ENCODE results near the gene HECTD4. TPM values are rescaled to one million over a fixed set of nuclear protein-coding genes. Genes with fewer than 3 reads are reported as not detected.

HECTD4 gene
- total RNA-seq, 1 experiment from 2014 or later = 30.0 TPM

Small RNA genes within 50 kb of the gene (microRNA-seq; reads per million reads assigned to microRNA genes)
- gene MIR6861 (ENCODE audit: borderline microRNAs expressed) = not detected

Other genes starting within 250 kb of the HECTD4 start
- 1,918 and 1,921 TPM in 2 replicates for gene RPL6, start 27.2 kb upstream of the HECTD4 start, total RNA-seq (2021)
- gene PTPN11, start 36.5 kb upstream of the HECTD4 start, total RNA-seq (2021) = 108 and 112 TPM in 2 replicates

All from H9 (cell line).